Stimulated activated CD4-positive, alpha-beta T cell treated with anti-CD3 and anti-CD28 coated beads, TNF-alpha, amount 100 ng/mL, for 4 hours (primary cell): ENCODE results near the gene IFFO2.

Experiments
- DNase-seq, 3 experiments: peaks; one replicate each; pipeline ENCODE4 v3.0.0-alpha.2; 2020; ENCODE audit warnings: low read depth in 3 of 3

Gene IFFO2

GRCh38 chr1:18972531-18972930 lies 16.1 kb upstream of the IFFO2 start:
- DNase-seq: no peak

- no peak for DNase-seq
Observed at GRCh38 chr1:18970762-18971161, 14.3 kb upstream of the IFFO2 start.

GRCh38 chr1:18970358-18970757 lies 13.9 kb upstream of the IFFO2 start:
- no peak for DNase-seq

- DNase-seq: no peak
Observed at GRCh38 chr1:18967066-18967690, 10.7 kb upstream of the IFFO2 start.

GRCh38 chr1:18965206-18966173 lies 9.0 kb upstream of the IFFO2 start:
- no peak for DNase-seq

GRCh38 chr1:18963968-18964367 lies 7.5 kb upstream of the IFFO2 start:
- DNase-seq: no peak

GRCh38 chr1:18962855-18963737 lies 6.6 kb upstream of the IFFO2 start:
- no peak for DNase-seq

- DNase-seq: no peak
Observed at GRCh38 chr1:18962121-18962721, 5.7 kb upstream of the IFFO2 start.

GRCh38 chr1:18960821-18961220 lies 4.3 kb upstream of the IFFO2 start:
- DNase-seq: no peak

- no peak for DNase-seq
Observed at GRCh38 chr1:18960409-18960808, 3.9 kb upstream of the IFFO2 start.

- DNase-seq: no peak
Observed at GRCh38 chr1:18959591-18959990, 3.1 kb upstream of the IFFO2 start.

- DNase-seq: no peak
Observed at GRCh38 chr1:18957532-18958300, 1.2 kb upstream of the IFFO2 start.

- peak in 1 of 3 experiments; percentile 15 for DNase-seq
Observed at GRCh38 chr1:18957136-18957521, 653 bp upstream of the IFFO2 start.

- peak; percentile 32 to 55 (median 49) for DNase-seq
Observed at GRCh38 chr1:18955441-18956192, 859 bp downstream of the IFFO2 start.

- DNase-seq: no peak
Observed at GRCh38 chr1:18955131-18955440, 1.4 kb downstream of the IFFO2 start.

- no peak for DNase-seq
Observed at GRCh38 chr1:18954270-18955071, 2.0 kb downstream of the IFFO2 start.

GRCh38 chr1:18953731-18954231 lies 2.7 kb downstream of the IFFO2 start:
- DNase-seq: no peak

GRCh38 chr1:18951818-18952391 lies 4.6 kb downstream of the IFFO2 start:
- DNase-seq: peak in 1 of 3 experiments; percentile 31

GRCh38 chr1:18951416-18951815 lies 5.1 kb downstream of the IFFO2 start:
- DNase-seq: no peak
